GM12801 (cell line): ENCODE data around the gene SLC17A9.

Experiments
- TF ChIP-seq, protein P1 (sequence below): IDR thresholded peaks from one replicate; pipeline ENCODE4 v1.5.1; 2011; ENCODE audit warnings: control low read depth; ENCODE audit not compliant: insufficient read length; ENCODE audit errors: extremely low read depth

The SLC17A9 gene, protein sequence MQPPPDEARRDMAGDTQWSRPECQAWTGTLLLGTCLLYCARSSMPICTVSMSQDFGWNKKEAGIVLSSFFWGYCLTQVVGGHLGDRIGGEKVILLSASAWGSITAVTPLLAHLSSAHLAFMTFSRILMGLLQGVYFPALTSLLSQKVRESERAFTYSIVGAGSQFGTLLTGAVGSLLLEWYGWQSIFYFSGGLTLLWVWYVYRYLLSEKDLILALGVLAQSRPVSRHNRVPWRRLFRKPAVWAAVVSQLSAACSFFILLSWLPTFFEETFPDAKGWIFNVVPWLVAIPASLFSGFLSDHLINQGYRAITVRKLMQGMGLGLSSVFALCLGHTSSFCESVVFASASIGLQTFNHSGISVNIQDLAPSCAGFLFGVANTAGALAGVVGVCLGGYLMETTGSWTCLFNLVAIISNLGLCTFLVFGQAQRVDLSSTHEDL

DNA sequence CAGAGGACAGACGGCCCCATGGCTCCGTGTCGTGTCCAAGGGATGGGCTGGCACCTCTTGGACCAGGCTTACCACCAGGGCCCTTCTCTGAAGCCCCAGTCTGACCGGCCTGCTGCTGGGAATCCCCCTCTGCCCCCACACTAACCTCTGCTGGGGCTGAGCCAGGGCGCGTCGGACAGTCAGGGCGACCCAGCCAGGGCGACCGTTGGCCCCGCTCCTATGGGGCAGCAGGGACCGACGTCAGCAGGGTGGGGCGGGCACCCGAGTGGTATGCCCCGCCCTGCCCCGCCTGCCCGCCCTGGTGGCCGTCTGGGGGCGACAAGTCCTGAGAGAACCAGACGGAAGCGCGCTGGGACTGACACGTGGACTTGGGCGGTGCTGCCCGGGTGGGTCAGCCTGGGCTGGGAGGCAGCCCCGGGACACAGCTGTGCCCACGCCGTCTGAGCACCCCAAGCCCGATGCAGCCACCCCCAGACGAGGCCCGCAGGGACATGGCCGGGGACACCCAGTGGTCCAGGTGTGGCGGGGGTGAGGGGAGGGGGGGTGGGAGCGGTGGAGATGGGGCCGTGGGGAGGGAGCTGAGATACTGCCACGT lies at the start of gene SLC17A9:
SLC17A9 (plus strand) TSS at position 337 of the 595 bp plus-strand sequence; CDS start at position 459, 122 bp downstream.
- TF ChIP-seq, protein P1, sequence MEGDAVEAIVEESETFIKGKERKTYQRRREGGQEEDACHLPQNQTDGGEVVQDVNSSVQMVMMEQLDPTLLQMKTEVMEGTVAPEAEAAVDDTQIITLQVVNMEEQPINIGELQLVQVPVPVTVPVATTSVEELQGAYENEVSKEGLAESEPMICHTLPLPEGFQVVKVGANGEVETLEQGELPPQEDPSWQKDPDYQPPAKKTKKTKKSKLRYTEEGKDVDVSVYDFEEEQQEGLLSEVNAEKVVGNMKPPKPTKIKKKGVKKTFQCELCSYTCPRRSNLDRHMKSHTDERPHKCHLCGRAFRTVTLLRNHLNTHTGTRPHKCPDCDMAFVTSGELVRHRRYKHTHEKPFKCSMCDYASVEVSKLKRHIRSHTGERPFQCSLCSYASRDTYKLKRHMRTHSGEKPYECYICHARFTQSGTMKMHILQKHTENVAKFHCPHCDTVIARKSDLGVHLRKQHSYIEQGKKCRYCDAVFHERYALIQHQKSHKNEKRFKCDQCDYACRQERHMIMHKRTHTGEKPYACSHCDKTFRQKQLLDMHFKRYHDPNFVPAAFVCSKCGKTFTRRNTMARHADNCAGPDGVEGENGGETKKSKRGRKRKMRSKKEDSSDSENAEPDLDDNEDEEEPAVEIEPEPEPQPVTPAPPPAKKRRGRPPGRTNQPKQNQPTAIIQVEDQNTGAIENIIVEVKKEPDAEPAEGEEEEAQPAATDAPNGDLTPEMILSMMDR: no peak

DNA sequence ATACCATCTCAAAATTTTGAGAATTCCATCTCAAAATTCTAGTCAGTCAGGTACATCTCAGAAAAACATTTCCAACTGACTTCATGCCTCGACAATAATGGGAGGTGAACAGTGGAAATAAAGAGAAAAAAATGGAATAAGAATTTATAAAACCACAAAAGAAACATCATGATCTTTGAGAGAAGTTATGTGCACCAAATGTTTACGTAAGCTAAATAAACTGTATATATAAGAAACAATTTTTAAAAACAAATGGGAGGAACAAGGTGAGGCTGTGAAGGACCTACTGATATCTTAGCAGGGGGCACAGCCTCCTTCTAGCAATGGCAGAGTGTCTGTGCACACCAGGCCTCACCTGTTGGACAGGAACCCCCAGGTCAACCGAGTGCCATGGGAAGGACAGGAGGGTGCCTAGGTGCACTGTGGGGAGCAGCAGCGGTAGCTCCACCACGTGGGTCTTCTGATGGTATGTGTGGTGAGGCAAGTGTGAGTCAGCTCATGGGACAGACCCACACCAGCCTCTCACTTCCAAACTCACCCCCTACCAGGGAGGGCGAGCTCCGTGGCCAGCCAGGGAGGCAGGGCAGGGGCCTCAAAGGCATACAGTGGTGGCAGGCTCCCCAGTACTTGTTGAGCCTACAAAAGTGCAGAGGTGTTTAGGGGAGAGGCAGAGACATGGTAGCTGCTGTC lies 49.4 kb upstream of the SLC17A9 start:
- TF ChIP-seq, protein P1: no peak

DNA sequence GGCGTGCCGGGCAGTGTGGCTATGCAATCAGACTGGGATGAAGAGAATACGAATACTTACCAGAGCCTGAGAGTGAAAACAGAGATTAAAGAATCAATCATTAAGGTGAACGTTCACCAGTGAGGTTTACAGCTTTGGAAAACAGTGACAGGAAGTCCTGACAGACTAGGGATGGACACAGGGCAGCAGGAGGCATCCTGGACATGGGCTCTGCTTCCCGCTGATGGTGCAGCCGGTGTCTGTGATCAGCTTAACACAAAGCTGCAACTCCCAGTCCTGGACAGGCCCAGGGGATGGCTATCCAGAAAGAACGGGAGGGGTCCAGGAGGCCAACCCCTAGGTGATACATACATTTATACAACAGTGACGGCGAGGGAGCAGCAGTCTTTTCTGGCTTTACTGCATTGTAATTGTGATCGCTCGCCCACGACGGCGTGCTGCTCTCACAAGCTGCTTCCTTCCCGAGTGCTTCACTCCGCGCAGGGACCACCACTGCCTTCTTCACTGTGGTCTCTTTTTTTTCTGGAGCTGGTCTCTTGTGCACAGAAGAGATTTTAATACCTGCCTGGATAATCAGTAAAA lies 46.9 kb upstream of the SLC17A9 start:
- TF ChIP-seq, protein P1: no peak

DNA sequence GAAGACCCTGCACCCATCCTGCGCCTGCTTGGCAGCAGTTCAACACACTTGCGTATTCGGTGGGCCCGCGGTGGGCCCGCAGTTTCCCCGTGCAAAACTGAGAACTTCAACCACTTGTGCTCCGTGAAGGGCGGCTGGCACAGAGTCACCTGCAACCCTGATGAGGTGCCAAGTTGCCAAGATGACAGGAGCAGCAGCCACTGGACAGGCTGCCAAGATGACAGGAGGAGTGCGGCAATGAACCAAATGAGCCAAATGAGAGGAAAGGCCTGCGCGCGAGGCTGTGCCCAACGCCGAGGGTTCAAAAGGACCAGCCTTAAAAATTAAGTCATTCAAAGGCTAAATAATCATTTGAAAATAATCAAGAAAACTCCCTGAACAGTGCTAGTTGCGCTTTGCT lies 46.3 kb upstream of the SLC17A9 start:
- TF ChIP-seq, protein P1: no peak

DNA sequence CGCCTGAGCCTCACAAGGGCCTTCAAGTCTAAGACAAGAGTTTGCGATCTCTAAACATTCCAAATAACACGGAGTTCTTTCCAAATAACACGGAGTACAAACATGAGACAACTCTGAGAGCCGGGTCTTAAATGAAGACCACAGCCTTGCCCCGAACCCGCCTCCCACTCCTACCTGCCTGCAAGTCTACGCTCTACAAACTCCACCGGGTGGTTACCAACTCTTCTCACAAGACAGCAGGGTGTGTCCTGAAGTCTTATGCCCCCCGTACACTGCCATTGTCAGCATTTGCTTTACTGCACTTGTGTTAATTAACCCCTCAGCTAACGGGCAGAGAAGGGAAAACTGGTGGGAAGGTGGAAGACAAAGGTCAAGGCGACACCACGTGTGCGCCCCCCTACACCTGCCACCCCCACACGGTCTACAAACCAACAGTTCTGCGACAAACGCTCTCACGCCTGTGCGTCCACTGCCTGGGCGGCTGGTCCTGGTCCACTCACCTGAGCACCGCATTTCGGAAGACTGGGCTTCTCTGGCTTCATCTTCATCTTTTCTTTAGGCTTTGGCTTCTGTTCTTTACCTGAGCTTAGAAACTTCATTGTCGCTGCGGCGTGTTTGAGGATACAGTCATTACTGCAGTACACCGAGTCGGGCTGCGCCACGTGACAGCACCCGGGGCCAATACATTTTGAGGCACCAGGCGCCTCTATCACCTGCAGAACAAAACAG lies 45.7 kb upstream of the SLC17A9 start:
- TF ChIP-seq, protein P1: no peak

DNA sequence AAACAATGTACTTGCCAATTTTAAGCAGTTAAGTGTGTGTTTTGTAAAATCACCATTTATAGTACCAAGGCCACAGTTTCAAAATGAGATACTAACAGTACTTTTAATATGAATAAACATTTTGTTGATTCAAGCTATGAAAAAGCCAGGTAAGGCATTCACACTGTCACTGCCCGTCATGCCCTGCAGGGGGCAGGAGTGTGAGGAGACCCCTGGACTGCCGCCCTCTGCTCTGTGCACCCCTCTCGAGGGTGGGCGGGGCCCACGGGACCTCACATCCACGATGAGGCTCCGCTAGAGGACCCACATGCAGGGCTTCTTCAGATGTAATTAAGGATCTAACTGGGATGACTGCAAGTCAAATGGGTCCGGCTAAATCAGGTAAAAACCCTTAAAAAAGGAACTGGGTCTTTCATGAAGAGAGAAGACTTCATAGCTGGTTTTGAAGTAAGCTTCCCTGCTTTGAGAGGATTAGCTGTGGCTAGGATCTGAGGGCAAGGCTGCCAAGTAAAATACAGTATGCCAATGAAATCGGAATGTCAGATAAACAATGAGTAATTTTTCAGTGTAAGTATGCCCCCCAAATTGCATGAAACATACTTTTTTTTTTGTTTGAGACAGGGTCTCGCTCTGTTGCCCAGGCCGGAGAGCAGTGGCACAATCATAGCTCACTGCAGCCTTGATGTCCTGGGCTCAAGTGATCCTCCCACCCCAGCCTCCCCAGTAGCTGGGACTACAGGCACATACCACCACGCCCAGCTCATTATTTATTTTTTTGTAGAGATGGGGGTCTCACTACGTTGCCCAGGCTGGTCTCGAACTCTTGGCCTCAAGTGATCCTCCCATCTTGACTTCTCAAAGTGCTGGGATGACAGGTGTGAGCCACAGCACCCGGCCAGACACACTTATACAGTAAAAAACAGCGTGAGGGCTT lies 44.9 kb upstream of the SLC17A9 start:
- TF ChIP-seq, protein P1: no peak
